GM19035 (cell line): ENCODE measurements around the gene SLX4IP.
"Not testable (repeated sequence)": the region's sequence is repeated elsewhere in the genome, so short reads cannot be mapped to it uniquely, and the experiment has no call there.

Source experiments
- ATAC-seq: cut with Tn5 transposase; IDR thresholded peaks from one replicate; pipeline ENCODE4 v1.9.1; 2021; ENCODE audit not compliant: unreplicated experiment

The SLX4IP gene

DNA sequence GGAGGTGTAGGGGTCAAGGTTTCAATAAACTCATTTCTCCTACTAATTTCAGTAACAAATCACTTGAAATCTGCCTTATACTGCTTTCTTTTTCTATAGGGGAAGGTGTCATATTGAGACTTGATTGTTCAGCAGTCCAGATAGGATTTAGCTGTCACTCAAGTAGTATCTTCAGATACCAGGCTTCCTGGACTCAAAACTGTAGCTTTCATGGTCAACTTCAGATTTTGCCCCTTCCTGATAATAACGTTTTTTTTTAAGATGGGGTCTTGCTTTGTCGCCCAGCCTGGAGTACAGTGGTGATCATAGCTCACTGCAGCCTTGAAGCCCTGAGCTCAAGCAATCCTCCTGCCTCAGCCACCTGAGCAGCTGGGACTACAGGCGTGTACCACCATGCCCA lies 160.9 kb downstream of the SLX4IP start:
- ATAC-seq, result no peak

DNA sequence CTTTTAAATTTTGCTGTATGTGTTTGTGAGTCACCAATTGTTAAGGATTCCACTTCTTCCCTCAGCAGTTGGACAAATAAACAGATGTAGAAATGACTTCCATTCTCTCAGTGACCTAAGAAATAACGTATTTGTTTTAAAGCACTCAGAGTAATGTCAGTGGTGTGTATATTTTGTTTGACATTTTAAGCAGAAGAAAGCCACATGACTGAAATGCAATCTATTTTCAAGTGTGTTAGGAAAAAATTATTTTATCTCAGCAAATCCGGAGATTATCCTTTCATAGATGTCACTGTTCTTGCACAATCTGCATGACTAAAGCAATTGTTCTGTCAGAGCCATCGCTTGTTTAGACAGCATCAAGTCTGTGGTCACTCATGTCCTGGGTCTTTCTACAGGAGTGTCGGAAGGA lies 161.6 kb downstream of the SLX4IP start:
- no peak for ATAC-seq

DNA sequence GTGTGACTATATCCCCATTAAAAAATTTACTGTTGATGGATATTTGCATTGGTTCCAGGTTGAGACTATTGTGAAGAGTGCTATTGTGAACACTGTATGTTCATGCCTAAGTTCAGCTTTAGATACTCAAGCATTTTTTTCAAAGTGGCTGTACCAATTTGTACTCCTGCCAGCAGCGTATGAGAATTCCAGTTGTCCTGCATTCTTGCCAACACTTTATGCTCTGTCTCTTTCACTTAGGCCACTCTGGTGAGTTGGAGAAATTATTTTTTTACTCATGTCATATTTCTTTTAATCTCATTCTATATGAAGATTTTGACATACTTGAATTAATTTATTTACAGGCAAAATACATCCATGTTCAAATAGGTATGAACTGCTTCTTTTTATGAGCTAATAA lies 162.5 kb downstream of the SLX4IP start:
- ATAC-seq, result no peak

DNA sequence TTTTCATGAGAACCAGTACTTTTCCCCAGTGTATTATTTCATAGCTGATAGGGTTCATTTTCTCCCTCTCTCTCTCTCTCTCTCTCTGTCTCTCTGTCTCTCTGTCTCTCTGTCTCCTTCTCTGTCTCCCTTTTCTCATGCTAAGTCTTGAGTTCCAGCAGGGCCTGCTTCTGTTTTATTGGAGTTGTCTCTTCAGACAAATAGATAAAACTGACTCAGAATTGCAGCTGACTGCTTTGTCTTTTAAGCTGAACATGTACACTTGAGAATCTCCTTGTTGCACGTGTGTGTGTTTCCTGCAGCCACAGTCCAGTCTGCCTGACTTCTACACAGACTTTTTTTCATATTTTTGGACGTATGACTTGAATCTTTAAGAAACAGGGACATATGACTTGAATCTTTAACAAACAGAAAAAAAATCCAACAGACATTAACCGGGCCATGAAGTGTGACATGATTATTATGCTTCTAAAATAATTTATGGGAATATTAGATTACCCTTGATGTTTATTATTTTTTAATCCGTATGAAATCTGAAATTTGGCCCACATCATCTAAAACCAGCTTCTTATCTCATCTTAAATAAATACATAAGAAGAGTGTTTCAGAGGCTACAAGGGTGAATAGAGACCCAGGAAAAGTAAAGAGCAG lies 167.2 kb downstream of the SLX4IP start:
- no peak for ATAC-seq

DNA sequence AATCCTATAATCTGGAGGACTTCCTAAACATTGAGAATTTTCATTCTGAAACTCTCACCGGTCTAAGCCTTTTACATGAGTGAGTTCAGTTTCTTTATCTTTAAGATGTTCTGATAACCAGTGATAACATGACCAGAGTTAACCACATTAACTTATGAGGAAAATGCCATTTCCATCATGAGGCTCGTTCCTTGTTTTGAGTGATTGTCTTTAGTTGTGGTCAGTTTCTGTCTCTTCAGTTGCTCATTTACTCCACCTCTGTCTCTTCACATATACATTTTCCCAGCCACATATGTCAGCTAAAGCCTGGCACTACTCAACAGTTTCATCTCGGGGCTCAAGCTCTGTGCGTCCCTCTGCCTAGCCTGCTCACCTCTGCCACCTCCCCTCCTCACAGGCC lies 168.3 kb downstream of the SLX4IP start:
- no peak for ATAC-seq

DNA sequence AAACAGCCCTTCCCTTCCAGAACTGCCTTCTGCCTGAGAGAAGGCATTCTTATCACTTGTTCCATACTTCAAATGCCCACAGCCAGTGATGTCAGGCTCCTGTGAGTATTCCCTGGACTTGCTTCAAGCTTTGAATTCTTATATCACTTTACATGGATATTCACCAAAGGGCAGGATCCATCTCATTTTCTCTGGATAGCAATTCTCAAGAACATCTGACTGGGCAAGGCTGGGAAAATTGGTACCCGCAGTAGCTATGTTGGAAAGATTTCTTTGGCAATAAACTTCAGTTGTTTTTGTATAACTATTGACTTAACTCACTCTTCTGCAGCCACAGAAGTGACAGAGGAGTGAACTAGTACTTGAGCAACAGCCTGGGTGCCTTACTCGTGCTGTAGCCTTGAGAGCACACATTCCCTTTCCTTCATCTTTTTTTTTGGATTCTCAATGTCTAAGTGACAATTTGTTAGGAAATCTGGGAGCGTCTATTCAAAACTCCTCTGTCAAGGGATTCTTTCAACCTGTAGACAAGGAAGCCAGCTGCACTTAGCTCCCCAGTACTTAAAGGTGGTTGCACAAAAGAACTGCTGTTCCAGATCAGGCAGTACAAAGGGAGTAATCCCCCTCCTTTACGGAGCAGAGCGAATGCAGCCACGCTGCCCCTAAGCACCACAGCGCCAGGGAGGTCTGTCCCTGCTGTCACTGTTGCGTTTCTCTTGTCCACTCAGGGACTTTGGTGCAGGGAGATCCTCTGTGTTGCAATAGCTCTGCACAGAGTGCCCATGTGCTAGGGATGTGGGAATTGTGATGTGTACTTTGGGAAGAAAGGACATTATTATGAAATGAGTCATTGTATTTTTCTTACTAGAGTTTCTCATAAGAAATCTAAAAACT lies 169.1 kb downstream of the SLX4IP start:
- no peak for ATAC-seq

DNA sequence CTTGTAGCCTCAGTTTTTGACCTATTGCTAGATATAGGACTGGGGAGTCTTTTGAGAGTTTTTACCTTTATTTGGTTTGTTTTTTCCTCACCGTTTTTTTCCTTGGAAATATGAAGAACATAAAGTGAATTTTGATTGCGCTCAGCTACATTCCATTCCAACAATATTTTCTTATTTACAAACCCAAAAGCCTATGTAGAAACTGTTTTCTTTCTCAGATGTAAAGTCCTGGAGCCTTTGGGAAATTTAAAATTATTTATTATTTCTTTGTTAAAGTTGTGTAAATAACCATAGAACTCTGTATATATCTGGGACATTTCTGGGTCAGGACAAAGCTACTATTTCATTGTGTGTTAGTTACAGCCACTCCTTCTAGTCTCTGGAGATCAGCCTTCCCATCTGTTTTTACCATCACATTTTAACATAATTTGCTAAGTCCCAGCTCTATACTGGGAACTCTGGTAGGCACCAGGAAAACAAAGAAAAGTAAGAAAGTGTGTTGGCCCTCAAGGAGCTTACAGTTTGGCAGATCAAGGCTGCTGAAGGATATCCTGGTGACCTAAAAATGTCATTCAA lies 169.8 kb downstream of the SLX4IP start:
- no peak for ATAC-seq

DNA sequence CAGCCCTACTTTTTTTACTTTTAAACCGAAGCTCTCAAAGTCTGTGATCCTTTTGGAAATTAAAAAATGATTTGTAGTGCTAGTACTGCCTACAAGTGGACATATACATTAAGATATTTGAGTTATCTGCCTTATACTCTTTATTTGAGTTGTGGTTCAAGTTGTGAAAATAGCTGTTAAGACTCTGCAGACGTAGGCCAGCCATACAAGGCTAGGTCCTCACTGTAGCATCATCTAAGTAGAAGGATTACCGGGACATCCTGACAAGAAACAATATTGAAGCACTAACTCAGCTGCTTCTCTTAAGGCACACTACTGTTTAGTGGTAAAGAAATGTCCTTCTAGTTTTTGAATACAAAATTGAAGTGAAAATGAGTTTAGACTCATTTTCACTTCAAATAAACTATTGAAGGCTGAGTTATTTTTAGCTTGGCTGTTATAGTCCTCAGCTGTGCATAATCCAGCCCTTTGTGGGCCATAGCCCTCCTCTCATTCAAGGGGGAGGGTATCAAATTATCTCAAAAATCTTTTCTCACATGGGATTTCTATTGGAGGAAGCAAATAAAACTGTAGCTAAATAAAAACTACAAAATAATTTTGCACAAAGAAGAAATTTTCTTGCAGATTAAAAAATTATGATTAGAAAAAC lies 170.6 kb downstream of the SLX4IP start:
- no peak for ATAC-seq

DNA sequence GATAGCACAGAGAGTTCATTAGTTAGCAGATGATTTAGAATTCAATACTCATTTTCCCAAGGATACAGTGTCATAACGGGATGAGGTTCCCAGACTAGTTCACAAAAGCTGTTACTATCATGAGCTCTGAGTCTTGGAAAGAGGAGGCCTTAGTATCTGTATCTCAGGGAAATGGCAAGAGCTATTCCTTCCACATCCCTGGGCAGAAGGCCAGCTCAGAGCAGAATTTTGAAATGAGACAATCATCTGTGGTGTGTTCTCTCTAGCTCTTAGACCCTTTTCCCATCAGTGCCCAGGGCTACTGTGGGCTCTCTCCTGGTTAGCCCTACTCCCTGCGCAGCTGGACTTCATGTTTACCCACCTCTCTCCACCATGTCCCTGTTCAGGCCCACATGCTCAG lies 174.2 kb downstream of the SLX4IP start:
- ATAC-seq, result no peak

DNA sequence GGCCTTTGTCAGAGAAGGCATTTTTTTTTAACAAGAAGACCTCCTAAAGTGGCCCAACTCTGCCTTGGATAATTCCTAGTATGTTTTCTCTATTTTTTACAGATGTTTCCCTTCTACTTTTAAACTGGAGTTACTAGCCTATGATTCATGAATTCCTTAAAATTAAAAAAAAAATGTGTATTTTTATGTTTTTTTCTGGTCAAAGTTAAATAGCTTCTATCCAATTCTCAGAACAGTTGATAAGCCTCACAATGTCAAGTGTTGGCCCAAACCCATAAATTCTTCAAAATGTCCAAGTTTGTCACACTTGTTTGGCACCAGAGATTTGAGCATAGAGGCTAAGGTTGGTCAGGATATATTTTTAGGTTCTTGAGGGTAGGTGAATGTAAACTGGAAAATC lies 174.7 kb downstream of the SLX4IP start:
- no peak for ATAC-seq

DNA sequence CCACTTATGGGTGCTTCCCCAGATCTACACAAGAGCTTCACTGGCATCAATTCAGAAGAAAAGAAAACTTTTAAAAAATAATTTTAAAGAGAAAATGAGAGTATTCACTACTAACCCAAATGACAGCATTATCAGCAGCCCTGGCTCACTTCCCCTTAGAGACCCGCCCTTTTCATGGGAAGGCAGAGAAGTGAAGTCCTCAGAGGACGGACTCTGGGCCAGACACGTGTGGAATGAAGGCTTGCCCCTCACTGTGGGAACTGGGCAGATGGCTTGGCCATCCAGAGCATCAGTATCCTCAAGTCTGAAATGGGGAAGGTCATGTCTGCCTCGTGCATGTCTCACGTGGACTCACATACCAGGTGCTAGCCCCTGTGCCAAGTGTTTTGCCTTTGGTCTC lies 175.1 kb downstream of the SLX4IP start:
- no peak for ATAC-seq

DNA sequence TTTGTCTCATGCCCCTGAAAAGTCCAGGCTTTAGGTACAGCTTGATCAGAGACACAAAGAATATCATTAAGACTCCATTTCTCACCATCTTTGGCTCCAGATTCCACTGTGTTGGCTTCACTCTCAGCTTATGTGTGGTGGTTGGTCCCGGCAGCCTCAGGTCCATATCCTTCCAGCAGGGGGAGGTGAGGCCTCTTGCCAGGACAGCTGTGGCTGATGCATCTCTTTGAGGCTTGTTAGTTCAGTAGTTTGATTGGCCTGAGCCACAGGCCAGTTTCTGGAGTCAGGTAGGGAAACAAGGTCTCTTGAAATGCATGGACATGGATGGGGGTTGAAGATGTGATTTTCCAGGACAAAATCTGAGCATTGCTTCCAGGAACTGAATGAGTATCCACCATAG lies 176.3 kb downstream of the SLX4IP start:
- peak; percentile 71 for ATAC-seq

DNA sequence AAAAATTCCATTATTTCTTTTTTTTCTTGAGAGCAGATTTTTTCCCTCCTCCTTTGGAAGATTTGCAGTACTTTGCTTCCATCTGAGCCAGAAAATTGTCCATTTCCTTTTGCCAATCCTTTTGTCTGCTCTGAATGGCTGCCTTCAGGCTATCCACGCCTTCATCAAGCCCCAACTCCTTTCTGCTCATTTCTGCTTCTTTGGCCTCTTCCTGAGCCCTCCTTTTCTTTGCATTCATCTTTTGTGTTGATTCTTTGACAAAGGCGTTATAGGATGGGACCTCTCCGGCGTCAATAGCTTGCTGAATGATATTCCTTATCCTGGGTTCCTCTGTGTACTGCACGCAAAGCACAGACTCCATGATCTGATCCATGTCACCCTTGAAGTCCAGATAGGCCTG lies 178.3 kb downstream of the SLX4IP start:
- ATAC-seq, result not testable (repeated sequence)

DNA sequence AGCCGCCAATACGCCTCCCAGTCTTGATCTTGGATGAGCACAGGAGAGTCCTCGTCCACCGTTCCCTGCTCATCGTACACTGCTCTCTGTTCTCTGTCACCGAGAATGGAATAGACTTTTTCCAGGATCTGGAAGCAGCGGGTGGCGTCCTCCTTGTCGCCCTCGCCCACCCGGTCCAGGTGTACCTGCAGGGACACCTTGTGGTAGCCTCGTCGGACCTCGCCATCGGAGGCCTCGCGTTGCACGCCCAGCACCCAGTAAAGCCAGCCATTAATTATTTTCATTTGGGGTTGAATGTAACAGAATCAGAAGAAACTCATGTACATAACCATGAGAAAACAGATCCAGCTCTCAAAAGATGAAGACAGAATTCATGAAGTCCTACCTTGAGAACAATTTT lies 178.8 kb downstream of the SLX4IP start:
- no peak for ATAC-seq

DNA sequence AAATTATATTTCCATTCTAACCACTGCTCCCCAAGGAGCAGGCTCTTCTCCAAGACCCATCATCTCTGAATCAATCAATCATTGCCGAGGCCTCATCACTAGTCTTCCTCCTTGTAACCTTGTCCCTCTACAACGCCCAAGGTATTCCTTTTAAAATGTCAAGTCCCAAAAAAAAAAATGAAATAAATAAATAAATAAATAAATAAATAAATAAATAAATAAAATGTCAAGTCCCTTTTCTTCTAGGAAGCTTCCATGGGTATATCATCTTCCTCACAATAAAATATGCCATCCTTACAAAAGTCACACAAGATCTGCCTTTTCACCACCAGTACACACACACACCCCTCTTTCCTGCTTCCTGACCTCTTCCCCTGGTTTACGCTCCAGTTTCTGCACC lies 181.1 kb downstream of the SLX4IP start:
- no peak for ATAC-seq

DNA sequence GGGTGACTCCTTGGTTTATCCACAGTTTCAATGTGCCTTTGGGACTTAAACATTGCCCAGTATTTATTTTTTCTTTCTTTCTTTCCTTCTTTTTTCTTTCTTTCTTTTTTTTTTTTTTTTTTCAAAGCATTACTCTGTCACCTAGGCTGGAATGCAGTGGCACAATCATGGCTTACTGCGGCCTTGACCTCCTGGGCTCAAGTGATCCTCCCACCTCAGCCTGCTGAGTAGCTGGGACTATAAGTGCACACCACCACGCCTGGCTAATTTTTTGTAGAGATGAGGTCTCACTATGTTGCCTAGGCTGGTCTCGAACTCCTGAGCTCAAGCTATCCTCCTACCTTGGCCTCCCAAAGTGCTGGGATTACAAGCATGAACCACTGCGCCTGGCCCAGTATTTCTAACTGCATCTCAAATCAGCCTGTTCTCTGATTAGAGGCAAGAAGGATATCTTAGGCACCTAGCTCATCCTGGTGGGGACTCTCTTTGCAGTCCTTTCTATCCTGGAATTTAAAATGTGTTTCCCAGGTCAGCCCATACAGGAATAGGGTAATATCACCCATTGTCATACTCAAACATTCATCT lies 182.5 kb downstream of the SLX4IP start:
- not testable (repeated sequence) for ATAC-seq

DNA sequence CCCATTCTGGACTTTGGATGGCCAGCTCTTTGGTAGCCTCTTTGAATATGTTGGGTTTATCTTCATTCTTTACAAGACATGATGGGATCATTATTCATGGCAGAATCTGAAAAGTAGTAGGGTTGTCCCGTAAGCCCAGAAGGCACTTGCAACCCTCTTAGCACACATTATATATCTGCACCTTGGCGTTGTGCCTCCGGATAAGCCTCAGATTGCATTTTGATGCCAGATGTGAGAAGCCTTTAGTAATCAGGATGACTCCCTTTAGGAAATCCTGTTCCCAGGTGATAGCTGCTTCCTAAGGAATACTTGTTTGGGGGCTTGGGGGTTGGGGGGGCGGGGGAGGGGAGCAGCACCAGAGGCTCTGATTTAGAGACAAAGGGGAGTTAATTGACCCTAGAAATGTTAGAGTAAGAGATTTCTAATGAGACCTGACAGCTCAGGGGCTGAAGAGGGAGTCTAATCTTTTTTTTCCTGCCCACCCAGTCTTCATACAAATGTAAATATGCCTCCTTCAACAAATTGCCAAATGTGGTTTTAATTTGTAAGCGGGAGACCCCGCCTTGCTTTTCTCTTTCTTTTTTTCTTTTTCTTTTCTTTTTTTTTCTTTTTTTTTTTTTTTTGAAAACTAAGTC lies 183.6 kb downstream of the SLX4IP start:
- ATAC-seq, result no peak

DNA sequence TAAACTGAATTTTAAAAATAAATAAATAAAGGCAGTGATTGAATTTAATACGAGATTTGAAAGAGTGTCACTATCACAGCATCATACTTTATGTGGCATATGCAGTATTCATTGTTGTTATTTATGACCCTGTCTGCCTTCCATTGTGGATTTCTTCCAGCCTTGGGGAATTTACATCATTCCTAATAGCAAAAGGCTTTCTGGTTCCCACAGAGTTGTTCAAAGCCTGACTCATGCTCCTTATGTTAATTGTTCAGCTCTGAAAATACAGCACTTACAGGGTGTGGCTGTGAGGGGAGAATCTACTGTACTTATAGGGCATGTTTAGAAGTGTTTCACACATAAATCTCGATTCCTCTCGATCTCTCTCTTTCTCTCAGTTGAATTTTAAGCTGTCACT lies 184.3 kb downstream of the SLX4IP start:
- ATAC-seq, result no peak

DNA sequence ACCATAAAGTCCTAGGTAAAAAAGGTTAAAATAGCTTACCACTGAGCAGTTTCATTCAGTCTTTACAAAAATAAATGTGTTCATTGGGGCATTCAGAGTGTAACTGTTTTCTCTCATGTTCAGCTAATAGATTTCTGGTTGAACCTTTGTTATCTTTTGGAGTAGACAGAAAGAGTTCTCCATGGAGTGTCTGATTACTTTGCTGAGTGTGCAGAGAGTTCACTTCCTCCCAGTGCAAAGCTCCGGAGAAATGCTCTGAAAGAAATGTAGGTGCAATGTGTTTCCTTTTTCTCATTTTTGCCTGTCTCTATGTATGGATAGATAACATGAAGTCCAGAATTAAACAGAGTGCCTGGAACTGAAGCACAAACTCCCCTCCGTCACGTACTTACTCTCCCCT lies 186.0 kb downstream of the SLX4IP start:
- no peak for ATAC-seq

DNA sequence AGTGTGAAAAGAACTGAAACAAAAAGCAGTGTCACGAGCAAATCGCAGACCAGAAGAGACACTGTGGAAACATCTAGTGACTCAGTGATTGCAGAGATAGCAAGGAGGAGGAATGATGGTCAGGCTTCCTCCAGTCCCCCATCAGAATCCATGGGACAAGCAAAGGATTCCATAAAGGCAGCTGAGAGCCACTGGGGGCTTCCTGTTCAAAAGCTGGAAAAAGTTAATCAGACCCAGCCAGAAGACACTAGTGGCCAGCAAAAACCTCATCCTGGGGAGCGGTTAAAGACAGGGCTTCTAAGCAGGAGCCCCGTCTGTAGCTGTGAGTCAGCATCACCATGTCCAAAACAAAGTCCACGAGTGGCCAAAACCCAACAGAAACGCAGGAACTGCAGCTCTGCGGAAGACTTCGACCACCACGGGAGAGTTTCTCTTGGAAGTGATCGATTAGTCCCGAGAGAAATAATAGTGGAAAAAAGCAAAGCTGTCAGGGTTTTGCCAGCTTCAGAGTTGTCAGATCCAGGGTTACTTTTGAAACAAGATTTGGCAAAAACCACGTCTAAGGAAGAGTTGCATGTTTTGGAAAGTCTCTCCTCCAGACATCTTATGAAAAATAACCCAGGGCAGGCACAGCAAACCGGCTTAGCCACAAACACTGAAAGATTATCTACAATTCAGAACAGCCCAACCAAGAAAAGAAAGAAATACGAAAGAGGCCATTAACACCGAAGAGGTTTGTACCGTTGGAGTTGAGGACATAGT lies 187.7 kb downstream of the SLX4IP start:
- ATAC-seq, result no peak
